Stimulated activated CD8-positive, alpha-beta memory T cell treated with anti-CD3 and anti-CD28 coated beads, Interleukin-7, amount 100 ng/mL, for 4 hours (primary cell): ENCODE data around the gene RBM8A.
"Not testable (repeated sequence)": the region's sequence is repeated elsewhere in the genome, so short reads cannot be mapped to it uniquely, and the experiment has no call there.

Source experiments
- DNase-seq, 2 donors: peaks; one replicate each; pipeline ENCODE4 v3.0.0-alpha.2; 2020; ENCODE audit warnings: low read depth in 2 of 2

RBM8A gene

GRCh38 chr1:145956781-145957442 lies 29.6 kb upstream of the RBM8A start:
- no peak for DNase-seq

- no peak for DNase-seq
These were observed 29.1 kb upstream of the RBM8A start for GRCh38 chr1:145956361-145956760.

- DNase-seq = no peak
These were observed 28.2 kb upstream of the RBM8A start for GRCh38 chr1:145955436-145955835.

GRCh38 chr1:145953861-145954260 lies 26.6 kb upstream of the RBM8A start:
- no peak for DNase-seq

GRCh38 chr1:145952903-145953302 lies 25.6 kb upstream of the RBM8A start:
- no peak for DNase-seq

GRCh38 chr1:145951526-145951925 lies 24.2 kb upstream of the RBM8A start:
- no peak for DNase-seq

- DNase-seq = no peak
These were observed 21.9 kb upstream of the RBM8A start for GRCh38 chr1:145949219-145949618.

GRCh38 chr1:145947551-145947950 lies 20.3 kb upstream of the RBM8A start:
- DNase-seq = no peak

- DNase-seq = no peak
These were observed 19.2 kb upstream of the RBM8A start for GRCh38 chr1:145946477-145946986.

- no peak for DNase-seq
These were observed 17.2 kb upstream of the RBM8A start for GRCh38 chr1:145944532-145944931.

- no peak for DNase-seq
These were observed 15.6 kb upstream of the RBM8A start for GRCh38 chr1:145942871-145943270.

GRCh38 chr1:145942405-145942804 lies 15.1 kb upstream of the RBM8A start:
- no peak for DNase-seq

GRCh38 chr1:145937436-145937835 lies 10.2 kb upstream of the RBM8A start:
- no peak for DNase-seq

GRCh38 chr1:145936247-145936646 lies 9.0 kb upstream of the RBM8A start:
- no peak for DNase-seq

GRCh38 chr1:145935708-145936107 lies 8.4 kb upstream of the RBM8A start:
- no peak for DNase-seq

GRCh38 chr1:145932522-145933009 lies 5.3 kb upstream of the RBM8A start:
- DNase-seq = not testable (repeated sequence)

GRCh38 chr1:145927916-145928643 lies 796 bp upstream of the RBM8A start:
- DNase-seq = no peak

- DNase-seq = peak; percentile 34 to 45
These were observed 610 bp downstream of the RBM8A start for GRCh38 chr1:145926686-145927062.

- no peak for DNase-seq
These were observed 5.0 kb downstream of the RBM8A start for GRCh38 chr1:145922266-145922665.

- not testable (repeated sequence) for DNase-seq
These were observed 7.0 kb downstream of the RBM8A start for GRCh38 chr1:145920297-145920696.

- no peak for DNase-seq
These were observed 8.0 kb downstream of the RBM8A start for GRCh38 chr1:145918992-145919939.
